ENCODE measurements around the gene DCST1.

DCST1 gene

GRCh38 chr1:155009742-155010141 is 23.9 kb upstream of the DCST1 start:
- H3K27ac ChIP-seq (ENCODE audit: low read length), result no peak overlapping the region
- H3K9me3 ChIP-seq (ENCODE audit: control insufficient read depth in 1 of 2, low read length in 2 of 2), result no peaks in the 10 kb centered on the region
- H3K36me3 ChIP-seq (ENCODE audit: control insufficient read depth in 1 of 2, insufficient read depth in 2 of 2, low read length in 2 of 2), result peaks cover 0 to 8% of the 10 kb centered on the region in 2 donors
- peak overlapping the region; percentile 2 to 27 for H3K4me3 ChIP-seq (ENCODE audit: low read depth in 1 of 2, low read length in 2 of 2)
- H3K27me3 ChIP-seq (ENCODE audit: low read depth, low read length), result no peaks in the 10 kb centered on the region
- H3K4me1 ChIP-seq (ENCODE audit: control insufficient read depth in 1 of 2, insufficient read depth in 2 of 2, low read length in 2 of 2), result peaks cover 35 to 43% of the 10 kb centered on the region in 2 donors

- peaks cover 0 to 14% of the 10 kb centered on the region in 2 donors for H3K36me3 ChIP-seq (ENCODE audit: control insufficient read depth in 1 of 2, insufficient read depth in 2 of 2, low read length in 2 of 2)
- no peaks in the 10 kb centered on the region for H3K9me3 ChIP-seq (ENCODE audit: control insufficient read depth in 1 of 2, low read length in 2 of 2)
- H3K27me3 ChIP-seq (ENCODE audit: low read depth, low read length), result no peaks in the 10 kb centered on the region
- H3K4me1 ChIP-seq (ENCODE audit: control insufficient read depth in 1 of 2, insufficient read depth in 2 of 2, low read length in 2 of 2), result peaks cover 35 to 37% of the 10 kb centered on the region in 2 donors
- H3K4me3 ChIP-seq (ENCODE audit: low read depth in 1 of 2, low read length in 2 of 2), result peak overlapping the region; percentile 2 to 27
- peak overlapping the region; percentile 56 for H3K27ac ChIP-seq (ENCODE audit: low read length)
Observed at GRCh38 chr1:155010211-155010918, 23.3 kb upstream of the DCST1 start.

- H3K27me3 ChIP-seq (ENCODE audit: low read depth, low read length), result no peaks in the 10 kb centered on the region
- H3K27ac ChIP-seq (ENCODE audit: low read length), result peak overlapping the region; percentile 56
- H3K4me3 ChIP-seq (ENCODE audit: low read depth in 1 of 2, low read length in 2 of 2), result no peak overlapping the region
- H3K36me3 ChIP-seq (ENCODE audit: control insufficient read depth in 1 of 2, insufficient read depth in 2 of 2, low read length in 2 of 2), result peaks cover 4 to 19% of the 10 kb centered on the region in 2 donors
- no peaks in the 10 kb centered on the region for H3K9me3 ChIP-seq (ENCODE audit: control insufficient read depth in 1 of 2, low read length in 2 of 2)
- H3K4me1 ChIP-seq (ENCODE audit: control insufficient read depth in 1 of 2, insufficient read depth in 2 of 2, low read length in 2 of 2), result peaks cover 31 to 38% of the 10 kb centered on the region in 2 donors
Observed at GRCh38 chr1:155011004-155011416, 22.6 kb upstream of the DCST1 start.

GRCh38 chr1:155011437-155012025 is 22.1 kb upstream of the DCST1 start:
- peaks cover 31 to 33% of the 10 kb centered on the region in 2 donors for H3K4me1 ChIP-seq (ENCODE audit: control insufficient read depth in 1 of 2, insufficient read depth in 2 of 2, low read length in 2 of 2)
- H3K36me3 ChIP-seq (ENCODE audit: control insufficient read depth in 1 of 2, insufficient read depth in 2 of 2, low read length in 2 of 2), result peaks cover 4 to 23% of the 10 kb centered on the region in 2 donors
- H3K27ac ChIP-seq (ENCODE audit: low read length), result peak overlapping the region; percentile 56
- no peaks in the 10 kb centered on the region for H3K27me3 ChIP-seq (ENCODE audit: low read depth, low read length)
- H3K4me3 ChIP-seq (ENCODE audit: low read depth in 1 of 2, low read length in 2 of 2), result no peak overlapping the region
- no peaks in the 10 kb centered on the region for H3K9me3 ChIP-seq (ENCODE audit: control insufficient read depth in 1 of 2, low read length in 2 of 2)

- H3K27ac ChIP-seq (ENCODE audit: low read length), result peak overlapping the region; percentile 74
- H3K4me3 ChIP-seq (ENCODE audit: low read depth in 1 of 2, low read length in 2 of 2), result no peak overlapping the region
- H3K4me1 ChIP-seq (ENCODE audit: control insufficient read depth in 1 of 2, insufficient read depth in 2 of 2, low read length in 2 of 2), result peaks cover 28 to 34% of the 10 kb centered on the region in 2 donors
- H3K9me3 ChIP-seq (ENCODE audit: control insufficient read depth in 1 of 2, low read length in 2 of 2), result no peaks in the 10 kb centered on the region
- no peaks in the 10 kb centered on the region for H3K27me3 ChIP-seq (ENCODE audit: low read depth, low read length)
- peaks cover 4 to 23% of the 10 kb centered on the region in 2 donors for H3K36me3 ChIP-seq (ENCODE audit: control insufficient read depth in 1 of 2, insufficient read depth in 2 of 2, low read length in 2 of 2)
Observed at GRCh38 chr1:155012026-155012546, 21.5 kb upstream of the DCST1 start.

GRCh38 chr1:155012776-155013602 is 20.6 kb upstream of the DCST1 start:
- H3K27me3 ChIP-seq (ENCODE audit: low read depth, low read length), result no peaks in the 10 kb centered on the region
- no peak overlapping the region for H3K4me3 ChIP-seq (ENCODE audit: low read depth in 1 of 2, low read length in 2 of 2)
- no peaks in the 10 kb centered on the region for H3K9me3 ChIP-seq (ENCODE audit: control insufficient read depth in 1 of 2, low read length in 2 of 2)
- H3K4me1 ChIP-seq (ENCODE audit: control insufficient read depth in 1 of 2, insufficient read depth in 2 of 2, low read length in 2 of 2), result peaks cover 22 to 37% of the 10 kb centered on the region in 2 donors
- peaks cover 4 to 23% of the 10 kb centered on the region in 2 donors for H3K36me3 ChIP-seq (ENCODE audit: control insufficient read depth in 1 of 2, insufficient read depth in 2 of 2, low read length in 2 of 2)
- H3K27ac ChIP-seq (ENCODE audit: low read length), result peak overlapping the region; percentile 74

GRCh38 chr1:155013632-155014031 is 20.0 kb upstream of the DCST1 start:
- peak overlapping the region; percentile 74 for H3K27ac ChIP-seq (ENCODE audit: low read length)

GRCh38 chr1:155014709-155015508 is 18.7 kb upstream of the DCST1 start:
- Histone ChIP-seq H3K4me3 (ENCODE audit: low read depth in 1 of 2, low read length in 2 of 2) (no peak overlapping the region), H3K27me3 (ENCODE audit: low read depth, low read length) (no peaks in the 10 kb centered on the region), H3K9me3 (ENCODE audit: control insufficient read depth in 1 of 2, low read length in 2 of 2) (no peaks in the 10 kb centered on the region), H3K36me3 (ENCODE audit: control insufficient read depth in 1 of 2, insufficient read depth in 2 of 2, low read length in 2 of 2) (peaks cover 4 to 23% of the 10 kb centered on the region in 2 donors), H3K4me1 (ENCODE audit: control insufficient read depth in 1 of 2, insufficient read depth in 2 of 2, low read length in 2 of 2) (peaks cover 22 to 40% of the 10 kb centered on the region in 2 donors), H3K27ac (ENCODE audit: low read length) (no peak overlapping the region)

More at GRCh38 chr1:155013632-155014031, 20.0 kb upstream of the DCST1 start:
- H3K9me3 ChIP-seq (ENCODE audit: control insufficient read depth in 1 of 2, low read length in 2 of 2), result no peaks in the 10 kb centered on the region
- no peak overlapping the region for H3K4me3 ChIP-seq (ENCODE audit: low read depth in 1 of 2, low read length in 2 of 2)
- H3K27me3 ChIP-seq (ENCODE audit: low read depth, low read length), result no peaks in the 10 kb centered on the region
- H3K36me3 ChIP-seq (ENCODE audit: control insufficient read depth in 1 of 2, insufficient read depth in 2 of 2, low read length in 2 of 2), result peaks cover 4 to 23% of the 10 kb centered on the region in 2 donors
- H3K4me1 ChIP-seq (ENCODE audit: control insufficient read depth in 1 of 2, insufficient read depth in 2 of 2, low read length in 2 of 2), result peaks cover 22 to 40% of the 10 kb centered on the region in 2 donors

GRCh38 chr1:155015527-155016230 is 17.9 kb upstream of the DCST1 start:
- no peaks in the 10 kb centered on the region for H3K27me3 ChIP-seq (ENCODE audit: low read depth, low read length)
- no peak overlapping the region for H3K4me3 ChIP-seq (ENCODE audit: low read depth in 1 of 2, low read length in 2 of 2)
- H3K36me3 ChIP-seq (ENCODE audit: control insufficient read depth in 1 of 2, insufficient read depth in 2 of 2, low read length in 2 of 2), result peaks cover 4 to 23% of the 10 kb centered on the region in 2 donors
- peaks cover 18 to 32% of the 10 kb centered on the region in 2 donors for H3K4me1 ChIP-seq (ENCODE audit: control insufficient read depth in 1 of 2, insufficient read depth in 2 of 2, low read length in 2 of 2)
- no peaks in the 10 kb centered on the region for H3K9me3 ChIP-seq (ENCODE audit: control insufficient read depth in 1 of 2, low read length in 2 of 2)
- no peak overlapping the region for H3K27ac ChIP-seq (ENCODE audit: low read length)

GRCh38 chr1:155016231-155016831 is 17.3 kb upstream of the DCST1 start:
- Histone ChIP-seq H3K4me1 (ENCODE audit: control insufficient read depth in 1 of 2, insufficient read depth in 2 of 2, low read length in 2 of 2) (peaks cover 12 to 32% of the 10 kb centered on the region in 2 donors), H3K27me3 (ENCODE audit: low read depth, low read length) (no peaks in the 10 kb centered on the region), H3K4me3 (ENCODE audit: low read depth in 1 of 2, low read length in 2 of 2) (peak overlapping the region in 1 of 2 donors; percentile 21)

More at GRCh38 chr1:155016231-155016831, 17.3 kb upstream of the DCST1 start:
- Histone ChIP-seq H3K36me3 (ENCODE audit: control insufficient read depth in 1 of 2, insufficient read depth in 2 of 2, low read length in 2 of 2) (peaks cover 4 to 23% of the 10 kb centered on the region in 2 donors), H3K27ac (ENCODE audit: low read length) (peak overlapping the region; percentile 82), H3K9me3 (ENCODE audit: control insufficient read depth in 1 of 2, low read length in 2 of 2) (no peaks in the 10 kb centered on the region)
